Progenitor cell of endocrine pancreas (in vitro differentiated cells): ENCODE results near the gene AHCTF1. TPM values are rescaled to one million over a fixed set of nuclear protein-coding genes. Genes with fewer than 3 reads are reported as not detected.

ENCODE experiments used
- DNase-seq: peaks from one replicate; pipeline ENCODE4 v3.0.0; 2021; ENCODE audit warnings: low spot score; ENCODE audit not compliant: unreplicated experiment
- H3K27ac Mint-ChIP-seq: 2 replicates; pipeline ENCODE4 v1.8.0; 2021; ENCODE audit warnings: mild to moderate bottlenecking, moderate library complexity, mixed read lengths
- H3K27me3 Mint-ChIP-seq: 2 replicates; pipeline ENCODE4 v1.8.0; 2021; ENCODE audit warnings: mixed read lengths
- H3K36me3 Mint-ChIP-seq: 2 replicates; pipeline ENCODE4 v1.8.0; 2022; ENCODE audit warnings: mixed read lengths; ENCODE audit not compliant: insufficient read depth
- H3K4me1 Mint-ChIP-seq: 2 replicates; pipeline ENCODE4 v1.8.0; 2021; ENCODE audit warnings: low read depth, mixed read lengths
- H3K4me3 Mint-ChIP-seq: 2 replicates; pipeline ENCODE4 v1.8.0; 2021; ENCODE audit warnings: low read depth, mild to moderate bottlenecking, moderate library complexity, mixed read lengths
- H3K9me3 Mint-ChIP-seq: 2 replicates; pipeline ENCODE4 v1.8.0; 2021; ENCODE audit warnings: low read depth, mixed read lengths
- CTCF ChIP-seq: fragments of 200-600 bp; sonication (generic); IDR thresholded peaks from one replicate; pipeline ENCODE4 v1.5.0; 2021; ENCODE audit warnings: antibody characterized with exemption, mild to moderate bottlenecking; ENCODE audit not compliant: unreplicated experiment
- total RNA-seq: library from RNA; stranded (reverse); gene quantifications from 2 replicates; pipeline ENCODE4 v1.2.1, GENCODE V29; 2021

AHCTF1 gene
- total RNA-seq, 1 donor from 2014 or later: 42.8 TPM

GRCh38 chr1:246933893-246934292 is 2.1 kb upstream of the AHCTF1 start:
- no peaks in the 10 kb centered on the region for H3K27me3 Mint-ChIP-seq
- no peaks in the 10 kb centered on the region for H3K9me3 Mint-ChIP-seq
- TF ChIP-seq CTCF: no peak
- H3K27ac Mint-ChIP-seq: no peak overlapping the region
- DNase-seq: no peak
- peaks cover 14% of the 10 kb centered on the region for H3K4me1 Mint-ChIP-seq
- peaks cover 2% of the 10 kb centered on the region for H3K36me3 Mint-ChIP-seq
- H3K4me3 Mint-ChIP-seq: no peak overlapping the region

- no peak for TF ChIP-seq CTCF
- DNase-seq: no peak
- Mint-ChIP-seq H3K4me3 (peak overlapping the region; percentile 88), H3K4me1 (peaks cover 16% of the 10 kb centered on the region), H3K9me3 (no peaks in the 10 kb centered on the region), H3K36me3 (peaks cover 9% of the 10 kb centered on the region), H3K27me3 (no peaks in the 10 kb centered on the region), H3K27ac (peak overlapping the region; percentile 96)
Observed at GRCh38 chr1:246932366-246932700, 585 bp upstream of the AHCTF1 start.

GRCh38 chr1:246930830-246931548 is 759 bp downstream of the AHCTF1 start:
- peaks cover 1% of the 10 kb centered on the region for H3K9me3 Mint-ChIP-seq

GRCh38 chr1:246925997-246926626 is 5.6 kb downstream of the AHCTF1 start:
- peaks cover 3% of the 10 kb centered on the region for H3K9me3 Mint-ChIP-seq
- H3K4me3 Mint-ChIP-seq: no peak overlapping the region
- H3K27me3 Mint-ChIP-seq: no peaks in the 10 kb centered on the region
- H3K27ac Mint-ChIP-seq: peak overlapping the region; percentile 88
- peaks cover 27% of the 10 kb centered on the region for H3K4me1 Mint-ChIP-seq
- TF ChIP-seq CTCF: no peak
- peaks cover 17% of the 10 kb centered on the region for H3K36me3 Mint-ChIP-seq
- no peak for DNase-seq

More at GRCh38 chr1:246930830-246931548, 759 bp downstream of the AHCTF1 start:
- H3K4me1 Mint-ChIP-seq: peaks cover 18% of the 10 kb centered on the region
- peak; percentile 34 for DNase-seq
- H3K27ac Mint-ChIP-seq: peak overlapping the region; percentile 97
- peaks cover 16% of the 10 kb centered on the region for H3K36me3 Mint-ChIP-seq
- H3K4me3 Mint-ChIP-seq: peak overlapping the region; percentile 90
- no peaks in the 10 kb centered on the region for H3K27me3 Mint-ChIP-seq
- TF ChIP-seq CTCF: peak; percentile 23

GRCh38 chr1:246923900-246924299 is 7.8 kb downstream of the AHCTF1 start:
- H3K9me3 Mint-ChIP-seq: peaks cover 3% of the 10 kb centered on the region
- H3K27ac Mint-ChIP-seq: peak overlapping the region; percentile 91
- peaks cover 14% of the 10 kb centered on the region for H3K4me1 Mint-ChIP-seq
- no peaks in the 10 kb centered on the region for H3K27me3 Mint-ChIP-seq
- no peak for DNase-seq
- H3K4me3 Mint-ChIP-seq: no peak overlapping the region
- H3K36me3 Mint-ChIP-seq: peaks cover 15% of the 10 kb centered on the region
- TF ChIP-seq CTCF: no peak
